Measurements from ENCODE around the gene SS18L1.

DNA sequence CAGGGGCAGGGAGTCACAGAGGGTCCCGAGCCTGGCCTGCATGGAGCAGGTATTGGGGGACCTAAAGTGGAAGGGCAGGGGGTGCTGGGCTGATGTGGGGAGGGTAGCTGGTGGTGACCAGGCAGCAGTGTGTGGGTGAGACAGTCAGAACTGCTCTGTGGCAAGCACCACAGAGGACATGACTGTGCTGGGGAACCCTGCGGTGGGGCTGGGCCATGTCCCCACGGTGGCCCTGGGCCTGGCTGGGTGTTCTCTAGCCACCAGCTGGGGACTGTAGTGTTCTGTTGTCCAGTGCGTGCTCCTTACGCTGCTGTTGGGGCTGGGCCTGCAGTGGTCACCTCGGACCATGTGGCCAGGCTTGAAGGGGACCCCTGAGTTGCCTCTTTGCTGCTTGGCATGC is 3.6 kb downstream of the SS18L1 start:
- no peak for TF ChIP-seq POLR2A (IDR thresholded peaks at IDR 0.05)
- TF ChIP-seq POLR2AphosphoS5 (IDR thresholded peaks at IDR 0.05) = no peak
- TF ChIP-seq, protein P1, sequence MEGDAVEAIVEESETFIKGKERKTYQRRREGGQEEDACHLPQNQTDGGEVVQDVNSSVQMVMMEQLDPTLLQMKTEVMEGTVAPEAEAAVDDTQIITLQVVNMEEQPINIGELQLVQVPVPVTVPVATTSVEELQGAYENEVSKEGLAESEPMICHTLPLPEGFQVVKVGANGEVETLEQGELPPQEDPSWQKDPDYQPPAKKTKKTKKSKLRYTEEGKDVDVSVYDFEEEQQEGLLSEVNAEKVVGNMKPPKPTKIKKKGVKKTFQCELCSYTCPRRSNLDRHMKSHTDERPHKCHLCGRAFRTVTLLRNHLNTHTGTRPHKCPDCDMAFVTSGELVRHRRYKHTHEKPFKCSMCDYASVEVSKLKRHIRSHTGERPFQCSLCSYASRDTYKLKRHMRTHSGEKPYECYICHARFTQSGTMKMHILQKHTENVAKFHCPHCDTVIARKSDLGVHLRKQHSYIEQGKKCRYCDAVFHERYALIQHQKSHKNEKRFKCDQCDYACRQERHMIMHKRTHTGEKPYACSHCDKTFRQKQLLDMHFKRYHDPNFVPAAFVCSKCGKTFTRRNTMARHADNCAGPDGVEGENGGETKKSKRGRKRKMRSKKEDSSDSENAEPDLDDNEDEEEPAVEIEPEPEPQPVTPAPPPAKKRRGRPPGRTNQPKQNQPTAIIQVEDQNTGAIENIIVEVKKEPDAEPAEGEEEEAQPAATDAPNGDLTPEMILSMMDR (IDR thresholded peaks at IDR 0.05) = no peak
